Limb (tissue), 2 donors: Measurements from ENCODE around the gene NELL1.

ENCODE experiments used
- DNase-seq, 2 donors: peaks; one replicate each; pipeline ENCODE4 v3.0.0-alpha.2; 2016; ENCODE audit errors: extremely low spot score in 2 of 2

Gene NELL1

GRCh38 chr11:21321072-21321471 is 651.7 kb downstream of the NELL1 start:
- no peak for DNase-seq

GRCh38 chr11:21321530-21321929 is 652.1 kb downstream of the NELL1 start:
- DNase-seq: no peak

- DNase-seq: no peak
These were observed 654.2 kb downstream of the NELL1 start for GRCh38 chr11:21323617-21324016.

- DNase-seq: no peak
These were observed 673.8 kb downstream of the NELL1 start for GRCh38 chr11:21343204-21343603.

- no peak for DNase-seq
These were observed 677.0 kb downstream of the NELL1 start for GRCh38 chr11:21346361-21346760.

- DNase-seq: no peak
These were observed 681.2 kb downstream of the NELL1 start for GRCh38 chr11:21350613-21351012.

- no peak for DNase-seq
These were observed 684.0 kb downstream of the NELL1 start for GRCh38 chr11:21353425-21353824.

GRCh38 chr11:21364866-21365624 is 695.7 kb downstream of the NELL1 start:
- no peak for DNase-seq

- DNase-seq: no peak
These were observed 700.6 kb downstream of the NELL1 start for GRCh38 chr11:21369947-21370346.

GRCh38 chr11:21371044-21371443 is 701.7 kb downstream of the NELL1 start:
- no peak for DNase-seq

GRCh38 chr11:21372672-21373071 is 703.3 kb downstream of the NELL1 start:
- no peak for DNase-seq

- DNase-seq: no peak
These were observed 705.0 kb downstream of the NELL1 start for GRCh38 chr11:21374376-21374775.

- DNase-seq: no peak
These were observed 716.5 kb downstream of the NELL1 start for GRCh38 chr11:21385669-21386440.

GRCh38 chr11:21390430-21390829 is 721.0 kb downstream of the NELL1 start:
- no peak for DNase-seq

GRCh38 chr11:21396342-21397008 is 727.1 kb downstream of the NELL1 start:
- no peak for DNase-seq

- no peak for DNase-seq
These were observed 728.8 kb downstream of the NELL1 start for GRCh38 chr11:21398195-21398594.

- DNase-seq: no peak
These were observed 732.1 kb downstream of the NELL1 start for GRCh38 chr11:21401496-21401895.

- no peak for DNase-seq
These were observed 732.9 kb downstream of the NELL1 start for GRCh38 chr11:21402274-21402673.

- no peak for DNase-seq
These were observed 733.7 kb downstream of the NELL1 start for GRCh38 chr11:21403069-21403468.

GRCh38 chr11:21405422-21405821 is 736.0 kb downstream of the NELL1 start:
- no peak for DNase-seq

GRCh38 chr11:21410513-21410912 is 741.1 kb downstream of the NELL1 start:
- DNase-seq: no peak

- DNase-seq: no peak
These were observed 741.7 kb downstream of the NELL1 start for GRCh38 chr11:21411104-21411503.
